D341Med (cell line): ENCODE data around the gene PTPRR.
"Not testable (repeated sequence)": the region's sequence is repeated elsewhere in the genome, so short reads cannot be mapped to it uniquely, and the experiment has no call there.

ENCODE experiments used
- DNase-seq: peaks from one replicate; pipeline ENCODE4 v3.0.0; 2012; ENCODE audit warnings: low spot score

Gene PTPRR

DNA sequence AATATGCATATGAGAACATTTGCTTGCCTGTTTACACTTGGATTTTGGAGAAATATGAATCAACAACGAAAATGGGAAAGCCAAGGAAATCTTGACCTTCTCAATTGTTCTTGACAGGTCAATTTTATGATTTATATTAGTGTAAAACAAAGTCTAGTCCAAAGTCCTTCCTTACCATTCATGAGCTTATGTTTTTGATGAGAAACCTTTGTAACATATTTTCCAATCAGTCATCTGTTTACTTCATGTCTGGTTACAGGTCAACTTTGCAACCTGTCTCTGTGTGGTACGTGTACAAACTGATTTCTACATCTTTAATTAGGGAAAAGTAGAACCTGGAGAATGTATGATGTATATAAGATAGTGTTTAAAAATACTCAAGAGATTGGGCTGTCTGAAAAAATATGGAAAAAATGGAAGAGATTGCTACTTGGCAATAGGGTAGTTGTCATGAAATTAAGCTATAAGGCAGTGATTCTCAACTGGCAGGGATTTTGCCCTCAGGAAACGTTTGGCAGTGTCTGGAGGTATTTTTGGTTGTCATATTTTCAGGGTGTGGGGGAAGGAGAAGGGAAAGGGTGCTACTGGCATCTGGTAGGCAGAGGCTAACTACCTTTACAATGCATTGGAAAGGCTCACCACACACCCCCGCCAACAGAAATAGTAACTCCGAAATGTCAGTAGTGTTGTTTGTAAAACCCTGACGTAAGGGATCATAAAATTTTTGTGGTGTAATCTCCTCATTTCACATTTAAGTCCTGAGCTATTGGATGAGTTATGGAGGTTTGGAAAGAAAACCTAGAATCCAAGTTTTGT, 172.9 kb downstream of the PTPRR start:
- no peak for DNase-seq

DNA sequence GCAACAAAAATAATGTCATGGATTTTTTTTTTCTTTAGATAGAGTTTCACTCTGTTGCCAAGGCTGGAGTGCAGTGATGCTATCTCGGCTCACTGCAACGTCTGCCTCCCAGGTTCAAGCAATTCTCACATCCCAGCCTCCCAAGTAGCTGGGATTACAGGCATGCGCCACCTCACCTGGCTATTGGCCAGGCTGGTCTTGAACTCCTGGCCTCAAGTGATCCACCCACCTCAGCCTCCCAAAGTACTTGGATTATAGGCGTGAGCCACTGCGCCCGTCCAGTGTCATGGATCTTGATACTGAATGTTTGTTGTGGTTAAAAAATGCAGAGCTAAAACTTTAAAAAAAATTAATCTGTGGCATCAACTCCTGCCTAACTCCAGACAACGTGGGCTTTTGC, 175.5 kb downstream of the PTPRR start:
- DNase-seq, result no peak

DNA sequence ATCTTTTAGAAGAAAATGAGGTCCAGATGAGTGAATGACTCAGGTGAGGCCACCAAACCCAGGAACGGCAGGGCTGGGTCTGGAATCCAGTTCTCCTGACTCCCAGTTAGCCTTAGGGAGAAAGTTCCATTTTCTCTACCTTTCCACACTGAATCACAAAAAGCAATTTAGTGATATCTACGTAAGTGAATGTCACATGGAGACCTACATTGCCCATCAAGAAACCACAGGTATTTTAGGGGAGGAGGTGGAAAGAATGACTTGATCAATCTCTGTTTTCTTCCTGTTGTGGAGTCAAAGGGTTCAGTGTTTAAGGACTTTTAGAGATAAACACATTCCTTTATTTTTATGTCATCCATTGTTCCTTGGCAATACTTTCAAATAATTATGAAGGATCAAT, 176.4 kb downstream of the PTPRR start:
- DNase-seq, result no peak

DNA sequence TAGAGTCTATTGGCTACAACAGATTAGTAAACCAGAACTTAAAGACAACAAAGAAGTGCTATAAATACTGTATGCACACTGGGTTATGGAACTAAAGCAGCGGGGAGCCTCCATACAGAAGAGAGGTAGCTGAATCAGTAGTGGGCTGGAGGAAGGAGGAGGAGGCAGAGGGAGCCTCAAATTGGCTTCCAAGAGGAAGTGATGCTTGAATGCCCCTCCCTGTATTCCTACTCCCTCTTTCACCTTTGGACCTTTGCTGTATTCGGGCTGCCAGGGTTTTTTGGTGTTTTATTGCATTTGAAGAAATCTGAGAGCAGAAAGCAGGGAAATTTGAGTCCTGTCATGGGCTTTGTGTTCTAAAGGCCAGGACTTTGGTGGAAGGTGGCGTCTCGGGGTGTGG, 179.3 kb downstream of the PTPRR start:
- DNase-seq, result no peak

DNA sequence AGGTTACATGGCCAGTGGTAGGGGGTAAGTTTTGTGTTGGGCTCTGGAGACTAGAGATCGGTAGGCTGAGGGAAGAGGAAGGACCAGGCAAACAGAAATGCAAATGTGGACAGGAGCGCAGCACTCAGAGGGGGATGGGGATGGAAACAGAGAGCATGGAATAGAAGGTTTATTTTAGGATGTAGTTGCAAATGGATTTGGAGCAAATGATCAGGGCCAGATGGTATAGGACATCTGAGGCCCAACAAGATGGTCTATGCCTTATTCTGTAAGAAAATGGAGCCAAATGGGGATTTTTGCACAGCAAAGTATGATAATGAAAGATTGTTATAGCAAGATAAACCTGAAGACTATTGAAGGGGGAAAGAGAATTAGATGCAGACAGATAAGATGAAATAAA, 180.8 kb downstream of the PTPRR start:
- DNase-seq, result no peak

DNA sequence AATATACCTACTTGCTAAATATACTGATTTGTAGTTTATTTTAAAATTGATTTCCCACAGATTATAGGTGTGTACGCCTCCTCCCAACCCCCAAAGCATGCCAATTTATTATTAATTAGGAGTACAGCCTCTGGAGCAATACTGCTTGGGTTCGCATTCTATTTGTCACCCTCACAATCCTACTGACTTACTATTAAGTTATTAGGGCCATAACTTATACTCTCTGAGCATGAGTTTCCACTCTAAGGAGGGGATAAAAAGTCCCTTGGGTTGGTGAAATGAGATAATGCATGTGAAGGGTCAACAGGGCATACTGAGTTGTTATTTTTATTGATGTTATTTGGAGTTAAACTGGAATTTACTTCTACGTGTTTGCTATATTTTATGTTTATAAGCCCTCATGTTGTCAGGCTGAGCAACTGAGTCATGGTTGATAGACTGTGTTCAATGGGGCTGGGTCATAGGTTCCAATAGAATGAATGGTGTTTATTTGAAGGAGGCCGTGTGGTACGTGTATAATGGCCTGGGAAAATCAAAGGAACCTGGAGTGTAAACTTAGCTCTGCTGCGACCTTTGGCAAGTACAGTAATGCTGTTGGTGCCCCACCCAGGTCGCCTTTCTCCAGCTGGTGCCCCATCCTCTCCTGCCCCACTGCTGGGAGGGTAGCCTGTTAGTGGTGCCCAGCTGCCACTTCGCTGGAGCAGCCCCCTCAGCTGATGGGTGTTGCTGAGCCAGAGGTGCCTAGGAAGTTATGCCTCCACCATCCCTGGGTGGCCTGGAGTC, 184.0 kb downstream of the PTPRR start:
- DNase-seq, result no peak

DNA sequence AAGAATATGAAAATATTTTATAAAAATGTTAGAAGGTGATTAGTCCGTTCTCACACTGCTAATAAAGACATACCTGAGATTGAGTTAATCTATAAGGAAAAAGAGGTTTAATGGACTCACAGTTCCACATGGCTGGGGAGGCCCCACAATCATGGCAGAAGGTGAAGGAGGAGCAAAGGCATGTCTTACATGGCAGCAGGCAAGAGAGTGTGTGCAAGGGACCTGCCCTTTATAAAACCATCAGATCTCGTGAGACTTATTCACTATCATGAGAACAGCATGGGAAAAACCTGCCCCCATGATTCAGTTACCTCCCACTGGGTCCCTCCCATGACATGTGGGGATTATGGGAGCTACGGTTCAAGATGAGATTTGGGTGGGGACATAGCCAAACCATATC, 185.3 kb downstream of the PTPRR start:
- DNase-seq, result not testable (repeated sequence)

DNA sequence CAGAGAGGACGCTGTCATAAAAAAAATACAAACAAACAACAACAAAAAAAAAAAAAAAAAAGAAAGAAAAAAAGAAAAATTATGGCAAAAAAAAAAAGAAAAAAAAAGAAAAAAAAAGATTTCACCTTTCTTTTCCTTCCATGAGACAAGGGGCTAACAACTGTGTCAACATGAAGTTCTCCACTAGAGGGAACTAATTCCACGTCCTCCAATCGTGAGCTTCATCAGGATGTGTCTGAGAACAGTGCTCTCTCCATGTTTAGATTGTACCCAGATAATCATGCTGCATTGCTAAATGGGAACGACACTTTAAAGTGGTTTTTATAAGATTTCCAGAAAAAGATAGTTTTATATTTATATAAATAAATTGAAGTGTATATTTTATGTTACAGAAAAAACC, 187.2 kb downstream of the PTPRR start:
- peak; percentile 62 for DNase-seq

DNA sequence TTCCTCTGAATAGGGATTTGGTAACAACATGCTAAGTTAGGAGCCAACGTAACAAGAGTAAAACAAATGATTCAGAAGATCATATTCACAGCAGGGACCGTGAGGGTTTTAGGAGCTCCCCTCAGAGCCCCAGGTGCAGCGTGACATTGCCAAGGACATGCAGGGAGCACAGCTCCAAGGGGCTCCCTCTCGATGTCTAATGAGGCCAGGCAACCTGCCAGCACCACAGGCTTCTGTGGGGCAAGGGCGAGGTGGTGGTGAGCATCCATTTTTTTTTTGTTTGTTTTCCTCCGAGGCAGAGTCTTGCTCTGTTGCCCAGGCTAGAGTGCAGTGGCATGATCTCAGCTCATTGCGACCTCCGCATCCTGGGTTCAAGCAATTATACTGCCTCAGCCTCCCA, 188.3 kb downstream of the PTPRR start:
- DNase-seq, result no peak

DNA sequence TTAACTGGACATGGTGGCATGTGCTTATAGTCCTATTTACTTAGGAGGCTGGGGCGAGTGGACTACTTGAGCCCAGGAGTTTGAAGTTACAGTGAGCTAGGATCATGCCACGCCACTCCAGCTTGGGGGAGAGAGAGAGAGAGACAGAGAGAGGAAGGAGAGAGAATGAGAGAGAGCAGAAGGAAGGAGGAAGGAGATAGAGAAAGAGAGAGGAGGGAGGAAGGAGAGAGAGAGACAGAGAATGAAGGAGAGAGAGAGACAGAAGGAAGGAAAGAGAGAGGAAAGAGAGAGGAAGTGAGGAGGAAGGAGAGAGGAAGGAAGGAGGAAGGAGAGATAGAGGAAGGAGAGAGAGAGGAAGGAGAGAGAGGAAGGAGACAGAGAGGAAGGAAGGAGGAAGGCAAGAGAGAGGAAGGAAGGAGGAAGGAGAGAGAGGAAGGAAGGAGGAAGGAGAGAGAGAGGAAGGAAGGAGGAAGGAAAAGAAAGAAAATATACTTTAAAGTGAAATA, 189.8 kb downstream of the PTPRR start:
- no peak for DNase-seq

DNA sequence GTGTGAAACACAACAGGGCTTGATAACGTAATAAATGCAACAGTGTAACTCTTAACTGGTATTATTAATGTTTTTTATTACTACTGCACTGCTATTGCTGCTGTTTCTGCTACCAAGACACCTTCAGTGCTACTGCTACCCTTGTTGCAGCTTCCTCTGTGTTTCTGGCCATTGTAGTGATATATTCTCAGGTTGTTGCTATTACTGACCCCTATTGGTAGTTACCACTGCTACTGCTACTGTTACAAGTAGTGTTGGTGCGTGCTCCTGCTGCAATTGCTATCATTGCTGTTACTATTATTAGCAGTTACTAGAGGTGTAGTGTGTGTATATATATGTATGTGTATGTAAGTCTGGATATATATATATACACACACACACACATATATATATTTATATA, 196.1 kb downstream of the PTPRR start:
- DNase-seq, result no peak

DNA sequence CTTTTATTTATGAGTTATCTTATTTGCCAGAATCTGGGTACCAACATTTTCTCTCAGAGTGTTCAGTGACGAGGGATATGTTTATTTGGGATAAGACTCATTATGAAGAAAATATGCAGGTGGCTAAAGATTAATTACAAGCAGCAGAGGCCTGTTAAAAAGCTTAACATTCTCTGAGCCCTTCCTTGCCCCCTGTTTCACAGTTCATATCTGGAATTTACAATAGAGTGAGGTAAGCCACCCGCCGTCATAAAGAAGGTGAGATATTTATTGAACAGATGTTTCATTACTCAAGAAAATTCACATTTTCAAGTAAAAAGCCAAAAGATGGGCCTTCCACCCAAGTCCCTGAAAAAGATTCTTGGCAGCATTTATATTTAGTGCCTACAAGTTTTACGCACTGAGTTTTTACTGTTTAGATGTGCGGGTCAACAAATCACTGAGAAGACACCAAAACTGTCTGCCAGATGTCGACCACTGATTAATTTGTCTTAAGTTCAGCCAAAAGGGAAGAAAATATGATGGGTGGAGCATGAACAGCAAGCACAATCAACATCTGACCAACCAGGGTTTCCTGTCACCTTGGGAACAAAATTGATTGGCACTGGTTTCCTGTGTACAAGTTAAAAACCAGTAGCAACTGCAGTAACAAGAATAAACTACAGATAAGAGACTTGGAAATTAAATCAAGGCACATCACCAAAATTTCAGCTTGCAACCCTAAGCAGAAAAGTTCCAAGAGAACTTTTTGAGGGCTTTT, 197.8 kb downstream of the PTPRR start:
- DNase-seq, result no peak

DNA sequence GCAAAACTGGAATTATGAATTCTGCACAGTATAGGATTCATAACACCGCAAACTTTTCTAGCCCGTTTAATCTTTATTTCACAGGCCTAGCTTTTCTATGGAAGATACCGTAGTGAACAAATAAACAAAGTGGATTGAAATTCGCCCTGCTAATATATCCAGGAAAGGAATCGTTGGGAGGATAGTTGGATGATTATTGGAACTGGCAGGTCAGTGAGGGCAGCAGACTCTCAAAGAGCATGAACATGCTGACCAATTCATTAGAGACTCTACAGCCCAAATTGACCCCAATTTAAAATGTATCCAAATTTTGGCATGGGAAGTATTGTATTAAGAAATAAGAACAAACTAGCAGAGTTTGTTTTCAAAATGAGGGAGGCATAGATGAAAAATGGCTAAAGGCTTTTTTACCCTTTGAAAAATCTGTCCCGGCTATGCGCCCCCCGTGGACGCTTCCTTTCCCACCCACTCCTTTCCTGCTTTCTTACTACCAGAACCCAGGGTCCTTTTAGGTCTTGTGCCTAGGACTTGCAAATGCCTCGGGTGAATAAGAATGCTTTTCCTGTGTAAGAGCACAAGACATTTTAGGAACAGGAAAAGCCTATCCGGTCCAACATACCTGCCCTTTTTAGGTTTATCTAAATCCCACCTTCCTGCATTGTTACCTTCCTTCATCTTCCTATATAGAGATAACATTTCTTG, 198.7 kb downstream of the PTPRR start:
- DNase-seq, result no peak

DNA sequence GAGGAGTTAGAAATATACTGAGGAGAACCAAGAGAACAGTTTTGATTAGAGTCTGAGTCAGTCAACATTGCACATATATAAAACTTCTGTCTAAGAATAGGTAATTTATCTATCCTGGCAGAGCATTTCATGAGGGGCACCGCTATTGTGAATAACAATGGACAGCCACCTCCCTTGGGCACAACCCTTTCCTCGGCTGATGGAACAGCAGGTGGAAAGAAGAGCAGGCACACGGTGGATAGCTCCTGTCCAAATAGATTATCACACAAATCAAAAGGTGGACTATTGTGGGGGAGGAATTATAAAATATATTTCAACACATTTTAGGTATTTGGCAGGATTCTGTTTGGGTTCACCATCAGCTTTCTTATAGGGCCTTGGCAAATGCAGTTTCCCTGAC, 199.3 kb downstream of the PTPRR start:
- no peak for DNase-seq

DNA sequence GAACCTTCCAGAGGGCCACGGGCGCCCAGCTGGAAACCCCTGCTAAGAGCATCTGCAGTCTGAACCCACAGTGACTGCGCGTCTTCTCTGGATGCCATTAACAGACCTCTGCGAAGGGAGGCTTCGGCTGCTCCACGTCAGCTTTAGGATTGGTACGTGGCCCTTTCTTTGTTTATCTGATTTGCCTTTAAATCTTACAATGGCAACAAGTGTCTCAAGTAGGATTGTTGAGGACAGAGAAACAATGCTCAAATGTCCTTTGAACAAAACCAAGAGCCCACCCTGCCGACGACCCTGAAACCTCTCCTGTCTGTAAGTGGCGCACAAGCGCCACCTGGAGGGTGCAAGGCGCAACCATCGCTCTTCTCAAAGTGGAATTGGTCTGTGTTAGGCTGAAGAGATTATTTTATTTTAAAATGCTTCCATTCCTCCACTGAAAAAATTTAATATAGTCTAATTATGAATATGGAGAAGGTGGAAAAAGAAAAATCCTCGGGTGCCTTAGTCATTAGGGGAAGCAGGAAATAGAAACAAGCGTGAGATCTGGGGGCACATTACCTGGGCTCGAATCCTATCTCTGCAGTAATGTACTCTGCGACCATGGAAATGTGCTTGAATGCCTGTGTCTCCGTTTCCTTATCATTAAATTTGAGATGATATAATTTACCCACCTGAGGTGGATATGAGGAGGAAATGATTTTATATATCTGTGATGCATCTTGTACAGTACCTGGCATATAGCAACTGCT, 200.7 kb downstream of the PTPRR start:
- peak; percentile 70 for DNase-seq

DNA sequence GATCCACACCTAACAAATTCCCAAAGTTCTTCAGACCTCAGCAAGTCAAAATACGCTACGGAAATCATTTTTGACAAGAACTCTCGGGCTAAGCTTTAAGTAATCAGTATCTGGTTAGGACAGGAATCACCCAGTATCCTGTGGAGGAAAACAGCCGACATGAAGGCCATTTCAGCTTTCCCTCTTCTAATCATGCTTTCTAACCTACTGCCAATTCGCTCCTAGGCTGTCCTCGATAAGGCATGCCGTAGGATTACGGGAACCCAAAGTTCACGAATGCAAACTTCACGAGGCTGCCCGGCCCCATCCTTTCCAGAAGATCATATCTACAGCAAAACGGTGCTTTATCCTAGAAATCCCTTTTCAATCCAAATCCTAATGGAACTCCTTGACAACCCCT, 201.5 kb downstream of the PTPRR start:
- DNase-seq, result no peak

DNA sequence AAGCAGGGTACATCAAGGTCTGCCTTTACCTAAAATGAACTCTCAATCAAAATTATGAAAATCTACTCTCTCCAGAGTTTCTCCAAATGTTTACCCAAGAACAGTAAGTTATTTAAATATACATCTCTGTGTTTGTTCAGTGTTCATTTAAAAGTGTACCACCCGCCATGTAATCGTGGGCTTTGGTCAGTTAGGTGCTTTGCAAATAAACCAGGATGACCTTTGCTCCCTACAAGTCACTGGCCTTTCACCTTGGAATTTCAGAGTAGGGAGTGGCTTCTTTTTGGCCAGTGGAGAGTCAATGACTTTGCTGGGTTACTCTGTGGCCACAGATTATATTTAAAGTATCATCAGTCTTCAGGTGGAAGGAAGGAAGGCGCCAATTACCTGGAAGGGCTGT, 208.7 kb downstream of the PTPRR start:
- DNase-seq, result no peak

DNA sequence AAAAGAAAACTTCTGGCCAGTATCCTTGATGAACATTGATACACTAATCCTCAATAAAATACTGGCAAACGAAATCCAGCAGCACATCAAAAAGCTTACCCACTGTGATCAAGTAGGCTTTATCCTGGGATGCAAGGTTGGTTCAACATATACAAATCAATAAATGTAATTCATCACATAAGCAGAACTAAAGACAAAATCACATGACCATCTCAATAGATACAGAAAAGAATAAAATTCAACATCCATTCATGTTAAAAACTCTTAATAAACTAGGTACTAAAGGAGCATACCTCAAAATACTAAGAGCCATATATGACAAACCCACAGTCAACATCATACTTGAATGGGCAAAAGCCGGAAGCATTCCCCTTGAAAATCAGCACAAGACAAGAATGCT, 211.5 kb downstream of the PTPRR start:
- DNase-seq, result no peak

DNA sequence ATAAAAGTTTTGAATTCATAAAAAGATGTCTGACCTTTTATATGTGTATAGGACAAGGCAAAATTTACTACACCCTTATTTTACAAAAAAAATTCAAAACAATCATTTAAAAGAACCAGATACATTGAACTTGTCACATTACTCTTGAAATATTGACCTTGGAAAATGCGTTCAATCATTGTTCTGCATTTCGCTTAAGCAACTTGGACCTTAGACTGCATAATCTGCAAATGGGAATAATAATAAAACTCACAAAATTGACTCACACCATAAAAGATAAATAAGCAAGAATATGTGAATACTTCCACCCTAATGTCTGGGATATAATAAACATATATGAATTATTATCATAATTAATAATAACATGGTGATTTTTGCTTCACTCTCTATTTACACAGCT, 213.9 kb downstream of the PTPRR start:
- DNase-seq, result no peak

DNA sequence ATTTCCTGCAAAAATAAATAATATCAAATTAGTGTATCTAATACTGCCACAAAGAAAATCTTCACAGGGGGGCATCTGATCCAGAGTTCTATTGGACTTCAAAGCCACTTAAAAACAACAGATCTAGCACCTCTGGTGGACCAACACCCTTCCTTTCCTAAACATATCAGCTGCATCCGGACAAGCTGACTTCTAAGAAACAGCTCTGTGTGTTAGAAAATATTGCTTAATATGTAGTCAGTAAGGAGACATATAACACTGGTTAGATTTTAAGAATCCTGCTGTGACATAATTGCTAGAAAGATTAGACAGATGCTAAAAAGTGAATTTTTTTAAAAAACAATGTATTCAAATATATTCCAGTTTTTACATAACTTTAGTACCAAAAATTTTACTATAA, 222.2 kb downstream of the PTPRR start:
- DNase-seq, result no peak

DNA sequence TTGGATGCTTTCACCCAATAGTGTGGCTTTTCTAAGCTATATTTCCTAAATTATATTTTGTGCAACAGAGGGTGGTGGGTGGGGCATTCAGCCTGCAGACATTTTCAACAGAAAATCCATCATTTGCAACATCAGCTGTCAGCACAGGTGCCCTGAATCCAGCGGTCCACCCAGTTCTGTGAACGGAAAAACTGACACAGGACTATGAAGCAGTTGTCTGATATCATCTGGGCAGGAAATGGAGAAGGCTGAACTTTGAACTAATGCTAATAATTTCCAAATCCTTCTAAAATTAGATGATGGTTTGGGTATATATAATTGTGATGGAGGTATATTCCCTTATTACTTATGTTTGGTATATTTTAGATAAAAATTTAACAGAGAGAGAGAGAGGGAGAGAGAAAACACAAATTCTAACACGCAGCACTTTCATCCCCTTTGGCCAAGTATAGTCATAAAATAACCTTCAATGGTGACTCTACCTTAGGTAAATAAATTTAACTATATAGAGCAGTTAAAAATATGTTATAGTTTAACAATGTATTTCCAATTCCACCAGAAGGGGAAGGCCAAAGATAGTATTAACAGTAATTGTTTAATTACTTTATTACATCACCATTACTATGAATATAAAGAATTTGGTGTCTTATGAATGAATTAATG, 225.0 kb downstream of the PTPRR start:
- DNase-seq, result no peak
